ENCODE data around the gene KRTAP5-6.

DNA sequence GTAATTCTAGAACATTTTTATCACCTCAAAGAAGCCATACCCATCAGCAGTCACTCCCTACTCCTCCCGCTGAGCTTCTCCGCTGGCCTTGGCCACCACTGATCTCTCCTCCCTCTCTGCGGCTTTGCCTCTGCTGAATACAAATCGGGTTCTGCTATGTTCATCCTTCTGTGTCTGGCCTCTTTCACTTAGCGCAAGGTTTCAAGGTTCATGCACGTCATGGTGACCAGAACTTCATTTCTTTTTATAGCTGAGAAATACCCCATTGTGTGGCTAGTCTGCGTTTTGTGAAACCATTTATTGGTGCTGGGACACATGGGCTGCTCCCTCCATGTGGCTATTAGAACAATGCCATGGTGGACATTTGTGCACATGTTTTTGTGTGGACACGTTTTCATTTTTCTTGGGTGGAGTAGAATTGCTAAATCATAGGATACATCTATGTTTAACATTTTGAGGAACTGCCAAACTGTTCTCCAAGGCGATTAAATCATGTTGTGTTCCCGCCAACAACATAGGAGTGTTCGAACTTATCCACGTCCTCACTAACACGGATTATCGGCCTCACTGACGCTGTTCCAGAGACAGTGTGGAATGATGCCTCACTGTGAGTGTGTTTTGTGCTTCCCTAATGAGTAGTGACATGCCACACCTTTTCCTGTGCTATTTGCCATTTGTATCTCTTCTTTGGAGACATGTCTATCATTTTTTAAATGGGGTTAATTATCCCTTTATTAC, 24.2 kb upstream of the KRTAP5-6 start:
- no peak for TF ChIP-seq CTCF (IDR thresholded peaks at IDR 0.05 in 4 of 5, conservative IDR thresholded peaks at IDR 0.05 in 1 of 5)
- TF ChIP-seq POLR2A (IDR thresholded peaks at IDR 0.05) = no peak

Measured in gastrocnemius medialis (tissue), 4 donors.